MM.1S (cell line): ENCODE results near the gene SHANK3.
A peak's percentile ranks its signal among the peaks of the same experiment; 100 is the strongest.

ENCODE experiments used
- DNase-seq: peaks from one replicate; pipeline ENCODE4 v3.0.0-alpha.2; 2015
- H2AFZ ChIP-seq: fragments of 300-600 bp; sonication (generic); 2 replicates; pipeline ENCODE4 v1.6.0; 2016; ENCODE audit warnings: antibody characterized with exemption, low read length
- H3F3A ChIP-seq: fragments of 300-600 bp; sonication (generic); 2 replicates; pipeline ENCODE4 v1.6.1; 2016; ENCODE audit warnings: mild to moderate bottlenecking, antibody characterized with exemption, low read length, moderate library complexity, mixed read lengths; ENCODE audit not compliant: insufficient read depth
- H3K27ac ChIP-seq: fragments of 300-600 bp; sonication (generic); 2 replicates; pipeline ENCODE4 v1.5.1; 2016; ENCODE audit warnings: mild to moderate bottlenecking, low read length
- H3K27me3 ChIP-seq: fragments of 300-600 bp; sonication (generic); replicated peaks from 2 replicates; pipeline ENCODE4 v1.6.0; 2016; ENCODE audit warnings: low read length; ENCODE audit not compliant: insufficient read depth
- H3K36me3 ChIP-seq: fragments of 300-600 bp; sonication (generic); replicated peaks from 2 replicates; pipeline ENCODE4 v1.6.1; 2016; ENCODE audit warnings: mild to moderate bottlenecking, low read length, mixed read lengths; ENCODE audit not compliant: insufficient read depth
- H3K4me1 ChIP-seq: fragments of 300-600 bp; sonication (generic); 2 replicates; pipeline ENCODE4 v1.6.1; 2016; ENCODE audit warnings: low read length, mixed read lengths
- H3K4me2 ChIP-seq: fragments of 300-600 bp; sonication (generic); 2 replicates; pipeline ENCODE4 v1.6.0; 2016; ENCODE audit warnings: low read depth, low read length
- H3K4me3 ChIP-seq: fragments of 300-600 bp; sonication (generic); 2 replicates; pipeline ENCODE4 v1.5.1; 2016; ENCODE audit warnings: low read length, mixed read lengths
- H3K79me2 ChIP-seq: fragments of 300-600 bp; sonication (generic); 2 replicates; pipeline ENCODE4 v1.6.1; 2016; ENCODE audit warnings: mixed run types, low read length, mixed read lengths
- H3K9ac ChIP-seq: fragments of 300-600 bp; sonication (generic); 2 replicates; pipeline ENCODE4 v1.6.1; 2016; ENCODE audit warnings: low read length, mixed read lengths
- H3K9me2 ChIP-seq: fragments of 300-600 bp; sonication (generic); replicated peaks from 2 replicates; pipeline ENCODE4 v1.6.1; 2016; ENCODE audit warnings: mild to moderate bottlenecking, low read length, mixed read lengths; ENCODE audit not compliant: insufficient read depth
- H3K9me3 ChIP-seq: fragments of 300-600 bp; sonication (generic); replicated peaks from 2 replicates; pipeline ENCODE4 v1.6.1; 2016; ENCODE audit warnings: mild to moderate bottlenecking, low read length, mixed read lengths; ENCODE audit not compliant: insufficient read depth
- H4K20me1 ChIP-seq: fragments of 300-600 bp; sonication (generic); 2 replicates; pipeline ENCODE4 v1.6.1; 2016; ENCODE audit warnings: mild to moderate bottlenecking, low read length, moderate library complexity, mixed read lengths; ENCODE audit not compliant: insufficient read depth
- CTCF ChIP-seq: fragments of 300-600 bp; sonication (generic); IDR thresholded peaks from 2 replicates; pipeline ENCODE4 v1.5.1; 2016; ENCODE audit warnings: antibody characterized with exemption, low read length, mixed read lengths
- EZH2 ChIP-seq: fragments of 300-600 bp; sonication (generic); optimal IDR thresholded peaks from 2 replicates; pipeline ENCODE3; 2017; ENCODE audit warnings: low read depth, mild to moderate bottlenecking, antibody characterized with exemption, low read length, mixed read lengths
- EZH2phosphoT487 ChIP-seq: fragments of 300-600 bp; sonication (generic); IDR thresholded peaks from 2 replicates; pipeline ENCODE4 v1.6.1; 2018; ENCODE audit warnings: antibody characterized with exemption, low read length

SHANK3 gene

GRCh38 chr22:50703726-50704509, 31.3 kb downstream of the SHANK3 start:
- Histone ChIP-seq H3K79me2 (peaks cover 3% of the 10 kb centered on the region; the same call in 1 of the 2 replicates), H3K9me3 (no peaks in the 10 kb centered on the region), H3K27ac (no peak overlapping the region), H2AFZ (no peak overlapping the region), H3K9ac (no peak overlapping the region), H3K36me3 (no peaks in the 10 kb centered on the region), H4K20me1 (no peaks in the 10 kb centered on the region), H3K4me2 (no peak overlapping the region), H3K4me3 (no peak overlapping the region), H3K4me1 (peaks cover 10% of the 10 kb centered on the region), H3K27me3 (no peaks in the 10 kb centered on the region), H3F3A (0 out of 2 replicates have a peak, but pooled peaks cover 5% of the 10 kb centered on the region), H3K9me2 (no peaks in the 10 kb centered on the region)
- TF ChIP-seq EZH2phosphoT487 (no peak), EZH2 (no peak), CTCF (no peak)
- DNase-seq = no peak

GRCh38 chr22:50704510-50705218, 32.0 kb downstream of the SHANK3 start:
- peak overlapping the region; percentile 88 for H3K4me2 ChIP-seq
- H3K9me3 ChIP-seq = no peaks in the 10 kb centered on the region
- peak overlapping the region; percentile 58; the same call in 1 of the 2 replicates for H3K4me3 ChIP-seq
- H3F3A ChIP-seq = 0 out of 2 replicates have a peak, but pooled peaks cover 5% of the 10 kb centered on the region
- H4K20me1 ChIP-seq = no peaks in the 10 kb centered on the region
- H3K36me3 ChIP-seq = no peaks in the 10 kb centered on the region
- peaks cover 3% of the 10 kb centered on the region; the same call in 1 of the 2 replicates for H3K79me2 ChIP-seq
- H3K9me2 ChIP-seq = no peaks in the 10 kb centered on the region
- no peak for TF ChIP-seq EZH2
- TF ChIP-seq CTCF = no peak
- no peak for TF ChIP-seq EZH2phosphoT487
- H3K9ac ChIP-seq = peak overlapping the region; percentile 74; the same call in 1 of the 2 replicates
- H3K27ac ChIP-seq = no peak overlapping the region
- no peaks in the 10 kb centered on the region for H3K27me3 ChIP-seq
- H3K4me1 ChIP-seq = peaks cover 10% of the 10 kb centered on the region
- H2AFZ ChIP-seq = no peak overlapping the region
- no peak for DNase-seq

- H3K4me2 ChIP-seq = peak overlapping the region; percentile 88
- H3K27me3 ChIP-seq = no peaks in the 10 kb centered on the region
- H3K4me3 ChIP-seq = peak overlapping the region; percentile 58
- no peaks in the 10 kb centered on the region for H3K36me3 ChIP-seq
- H4K20me1 ChIP-seq = no peaks in the 10 kb centered on the region
- no peaks in the 10 kb centered on the region for H3K9me2 ChIP-seq
- no peaks in the 10 kb centered on the region for H3K9me3 ChIP-seq
- H3K9ac ChIP-seq = peak overlapping the region; percentile 74
- TF ChIP-seq CTCF (no peak), EZH2 (no peak), EZH2phosphoT487 (no peak)
- peak; percentile 92 for DNase-seq
- H2AFZ ChIP-seq = no peak overlapping the region
- H3K4me1 ChIP-seq = peaks cover 10% of the 10 kb centered on the region
- H3K79me2 ChIP-seq = peaks cover 3% of the 10 kb centered on the region; the same call in 1 of the 2 replicates
- H3K27ac ChIP-seq = no peak overlapping the region
- H3F3A ChIP-seq = 0 out of 2 replicates have a peak, but pooled peaks cover 5% of the 10 kb centered on the region
Observed at GRCh38 chr22:50705219-50705691, 32.6 kb downstream of the SHANK3 start.
